Activated CD8-positive, alpha-beta memory T cell treated with anti-CD3 and anti-CD28 coated beads, Interleukin-2, amount 50 U/mL, for 1 hour (primary cell): ENCODE data around the gene CHRM4.

Source experiments
- DNase-seq: peaks from one replicate; pipeline ENCODE4 v3.0.0-alpha.2; 2020; ENCODE audit errors: extremely low read depth

Gene CHRM4

GRCh38 chr11:46402957-46403902 lies 11.7 kb upstream of the CHRM4 start:
- no peak for DNase-seq

- DNase-seq = no peak
Observed at GRCh38 chr11:46397526-46397925, 6.0 kb upstream of the CHRM4 start.

GRCh38 chr11:46393759-46394158 lies 2.2 kb upstream of the CHRM4 start:
- DNase-seq = no peak

- no peak for DNase-seq
Observed at GRCh38 chr11:46393231-46393616, 1.6 kb upstream of the CHRM4 start.

GRCh38 chr11:46392421-46393230 lies 1.1 kb upstream of the CHRM4 start:
- no peak for DNase-seq

GRCh38 chr11:46391186-46391577 lies 394 bp downstream of the CHRM4 start:
- no peak for DNase-seq

- no peak for DNase-seq
Observed at GRCh38 chr11:46390331-46391171, 1.0 kb downstream of the CHRM4 start.

GRCh38 chr11:46389450-46390330 lies 1.9 kb downstream of the CHRM4 start:
- no peak for DNase-seq

GRCh38 chr11:46388619-46389449 lies 2.7 kb downstream of the CHRM4 start:
- no peak for DNase-seq

- no peak for DNase-seq
Observed at GRCh38 chr11:46387919-46388618, 3.5 kb downstream of the CHRM4 start.

- DNase-seq = no peak
Observed at GRCh38 chr11:46387456-46387855, 4.1 kb downstream of the CHRM4 start.

- no peak for DNase-seq
Observed at GRCh38 chr11:46386674-46387073, 4.9 kb downstream of the CHRM4 start.

GRCh38 chr11:46386005-46386578 lies 5.5 kb downstream of the CHRM4 start:
- DNase-seq = no peak

- DNase-seq = no peak
Observed at GRCh38 chr11:46385169-46386004, 6.2 kb downstream of the CHRM4 start.

- DNase-seq = no peak
Observed at GRCh38 chr11:46383974-46384701, 7.4 kb downstream of the CHRM4 start.

- DNase-seq = no peak
Observed at GRCh38 chr11:46383404-46383758, 8.2 kb downstream of the CHRM4 start.

- DNase-seq = no peak
Observed at GRCh38 chr11:46382646-46383403, 8.8 kb downstream of the CHRM4 start.
